Tibial nerve (tissue), 4 donors: ENCODE data around the gene LSM7. TPM values are rescaled to one million over a fixed set of nuclear protein-coding genes. Genes with fewer than 3 reads are reported as not detected.

Experiments
- DNase-seq, 2 donors: peaks; one replicate each; pipeline ENCODE4 v3.0.0-alpha.2; 2019; ENCODE audit warnings: low spot score in 2 of 2
- H3K27ac ChIP-seq, 4 donors: fragments of 200-600 bp; sonication (generic) in 3 of 4; one replicate each; pipeline ENCODE4 v1.5.1; 2017 to 2019; ENCODE audit warnings: mild to moderate bottlenecking in 1 of 4
- H3K27me3 ChIP-seq, 2 donors: fragments of 200-600 bp; sonication (generic) in 1 of 2; one replicate each; pipeline versions ENCODE4 v1.5.1 to v1.6.0; 2017 to 2019
- H3K36me3 ChIP-seq, 3 donors: fragments of 200-600 bp; sonication (generic); one replicate each; pipeline ENCODE4 v1.5.1; 2018 to 2019
- H3K4me1 ChIP-seq, 4 donors: fragments of 200-600 bp; sonication (generic) in 3 of 4; one replicate each; pipeline ENCODE4 v1.5.1; 2017 to 2019
- H3K4me3 ChIP-seq, 4 donors: fragments of 200-600 bp; sonication (generic) in 3 of 4; one replicate each; pipeline ENCODE4 v1.5.1; 2017 to 2019; ENCODE audit warnings: mild to moderate bottlenecking in 1 of 4, moderate library complexity in 1 of 4
- H3K9me3 ChIP-seq, 4 donors: fragments of 200-600 bp; sonication (generic) in 3 of 4; one replicate each; pipeline ENCODE4 v1.5.1; 2017 to 2019
- EP300 ChIP-seq, 2 donors: sonication (generic); formaldehyde crosslinking; IDR thresholded peaks; one replicate each; pipeline ENCODE4 v1.6.1; 2017; ENCODE audit warnings: antibody characterized with exemption in 2 of 2, mild to moderate bottlenecking in 1 of 2
- POLR2A ChIP-seq, 2 donors: fragments of 450-650 bp; IDR thresholded peaks; one replicate each; pipeline ENCODE4 v1.6.1; 2017; ENCODE audit warnings: antibody characterized with exemption in 2 of 2, mild to moderate bottlenecking in 2 of 2, moderate library complexity in 2 of 2
- WGBS, 2 donors: methylation state at CpG; one replicate each; pipeline ENCODE4 v1.1.5; 2018; 5-methylcytosine and 5-hydroxymethylcytosine counted together
- total RNA-seq, 4 donors: library from RNA; depleted of rRNA; stranded (reverse); fragments of >200 nt; gene quantifications; one replicate each; pipeline ENCODE4 v1.1.0, GENCODE V29; 2016
- TF ChIP-seq, protein P1 (sequence below), 5 experiments: fragments of 200-600 bp in 3 of 5; fragments of 450-650 bp in 2 of 5; sonication (generic) in 3 of 5; IDR thresholded peaks; one replicate each; pipeline ENCODE4 v1.5.1; 2016 to 2019; ENCODE audit warnings: antibody characterized with exemption in 5 of 5, mild to moderate bottlenecking in 3 of 5, moderate library complexity in 2 of 5

The LSM7 gene
- total RNA-seq, 4 donors from 2014 or later, result 54.1 to 167 (median 87.7) TPM

DNA sequence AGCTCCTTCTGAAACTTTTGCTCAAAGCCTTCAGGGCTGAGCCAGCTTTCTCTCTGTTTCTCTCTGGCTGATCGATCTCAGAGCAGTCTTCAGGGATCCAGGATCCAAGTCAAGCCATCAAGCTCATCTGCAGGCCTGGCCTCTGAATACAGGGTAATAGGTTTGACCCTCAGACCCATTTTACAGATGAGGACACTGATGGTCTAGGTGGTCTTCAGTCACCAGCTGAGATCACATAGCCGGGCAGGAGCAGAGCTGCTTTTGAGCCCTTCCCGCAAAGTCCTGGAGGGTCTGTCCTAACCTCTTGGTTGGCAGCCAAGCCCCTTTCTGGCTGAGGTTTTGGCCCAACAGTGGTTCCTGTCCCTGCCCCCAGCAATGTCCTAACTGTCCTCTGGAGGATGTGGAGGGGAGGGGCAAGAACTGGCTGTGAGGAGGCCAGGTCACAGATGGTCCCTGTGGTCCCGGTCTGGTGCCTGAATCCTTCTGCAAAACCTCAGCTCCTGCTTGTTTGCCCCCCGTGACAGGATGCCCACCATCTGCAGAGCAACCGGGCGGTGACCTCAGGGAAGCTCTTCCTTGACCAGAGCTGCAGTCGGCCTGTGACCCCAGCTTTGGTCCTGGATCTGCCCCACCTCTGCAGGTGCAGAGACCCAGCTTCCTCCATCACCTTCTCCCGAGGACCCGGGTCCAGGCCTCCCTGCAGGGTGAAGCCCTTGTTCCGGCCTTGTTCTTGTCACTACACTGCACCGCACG is 40.6 kb downstream of the LSM7 start:
- Histone ChIP-seq H3K27me3 (peaks cover 0 to 42% of the 10 kb centered on the region in 2 donors), H3K4me3 (no peak overlapping the region), H3K36me3 (no peaks in the 10 kb centered on the region), H3K27ac (no peak overlapping the region), H3K4me1 (peaks cover 0 to 30% (median 14%) of the 10 kb centered on the region in 4 donors), H3K9me3 (no peaks in the 10 kb centered on the region)
- no peak for DNase-seq
- 74 to 75% methylated on average over 13 of the region's 13 CpGs for WGBS, 2 donors
- TF ChIP-seq, protein P1, sequence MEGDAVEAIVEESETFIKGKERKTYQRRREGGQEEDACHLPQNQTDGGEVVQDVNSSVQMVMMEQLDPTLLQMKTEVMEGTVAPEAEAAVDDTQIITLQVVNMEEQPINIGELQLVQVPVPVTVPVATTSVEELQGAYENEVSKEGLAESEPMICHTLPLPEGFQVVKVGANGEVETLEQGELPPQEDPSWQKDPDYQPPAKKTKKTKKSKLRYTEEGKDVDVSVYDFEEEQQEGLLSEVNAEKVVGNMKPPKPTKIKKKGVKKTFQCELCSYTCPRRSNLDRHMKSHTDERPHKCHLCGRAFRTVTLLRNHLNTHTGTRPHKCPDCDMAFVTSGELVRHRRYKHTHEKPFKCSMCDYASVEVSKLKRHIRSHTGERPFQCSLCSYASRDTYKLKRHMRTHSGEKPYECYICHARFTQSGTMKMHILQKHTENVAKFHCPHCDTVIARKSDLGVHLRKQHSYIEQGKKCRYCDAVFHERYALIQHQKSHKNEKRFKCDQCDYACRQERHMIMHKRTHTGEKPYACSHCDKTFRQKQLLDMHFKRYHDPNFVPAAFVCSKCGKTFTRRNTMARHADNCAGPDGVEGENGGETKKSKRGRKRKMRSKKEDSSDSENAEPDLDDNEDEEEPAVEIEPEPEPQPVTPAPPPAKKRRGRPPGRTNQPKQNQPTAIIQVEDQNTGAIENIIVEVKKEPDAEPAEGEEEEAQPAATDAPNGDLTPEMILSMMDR (IDR thresholded peaks at IDR 0.05), result no peak
- TF ChIP-seq POLR2A (IDR thresholded peaks at IDR 0.05) (no peak), EP300 (IDR thresholded peaks at IDR 0.05) (no peak)

- TF ChIP-seq POLR2A (IDR thresholded peaks at IDR 0.05), result no peak
- TF ChIP-seq, protein P1 (IDR thresholded peaks at IDR 0.05), result no peak
- no peak for TF ChIP-seq EP300 (IDR thresholded peaks at IDR 0.05)
- no peak for DNase-seq
- WGBS, 2 donors, result 86 to 87% methylated on average over 18 to 20 of the region's 20 CpGs
- no peaks in the 10 kb centered on the region for H3K9me3 ChIP-seq
- H3K4me1 ChIP-seq, result peaks cover 0 to 39% (median 25%) of the 10 kb centered on the region in 4 donors
- no peaks in the 10 kb centered on the region for H3K36me3 ChIP-seq
- peaks cover 0 to 30% of the 10 kb centered on the region in 2 donors for H3K27me3 ChIP-seq
- H3K4me3 ChIP-seq, result no peak overlapping the region
- H3K27ac ChIP-seq, result no peak overlapping the region
Measured at GRCh38 chr19:2286402-2287140, 41.8 kb downstream of the LSM7 start.

GRCh38 chr19:2283835-2284507 is 44.4 kb downstream of the LSM7 start:
- peaks cover 0 to 6% of the 10 kb centered on the region in 2 donors for H3K27me3 ChIP-seq
- no peak for DNase-seq
- H3K4me1 ChIP-seq, result peaks cover 0 to 24% (median 13%) of the 10 kb centered on the region in 4 donors
- no peak overlapping the region for H3K4me3 ChIP-seq
- H3K27ac ChIP-seq, result no peak overlapping the region
- WGBS, 2 donors, result 94% methylated on average over 5 to 8 of the region's 8 CpGs
- TF ChIP-seq EP300 (IDR thresholded peaks at IDR 0.05) (no peak), POLR2A (IDR thresholded peaks at IDR 0.05) (no peak)
- TF ChIP-seq, protein P1 (IDR thresholded peaks at IDR 0.05), result no peak
- H3K36me3 ChIP-seq, result no peaks in the 10 kb centered on the region
- no peaks in the 10 kb centered on the region for H3K9me3 ChIP-seq

DNA sequence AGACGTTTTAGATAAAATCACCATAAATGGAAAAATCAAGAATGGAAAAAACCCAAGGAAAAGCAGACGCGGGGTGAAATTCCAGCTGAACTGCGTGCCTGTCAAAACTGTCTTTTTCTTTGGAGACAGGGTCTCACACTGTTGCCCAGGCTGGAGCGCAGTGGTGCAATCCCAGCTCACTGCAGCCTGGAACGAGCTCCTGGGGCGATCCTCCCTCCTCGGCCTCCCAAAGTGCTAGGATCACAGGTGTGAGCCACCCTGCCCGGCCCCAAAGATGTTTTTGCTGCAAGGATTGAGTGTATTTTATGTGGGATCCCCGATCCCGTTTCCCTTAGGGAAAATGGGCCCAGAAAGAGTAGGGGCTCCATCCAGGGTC is 45.5 kb downstream of the LSM7 start:
- H3K36me3 ChIP-seq, result no peaks in the 10 kb centered on the region
- H3K9me3 ChIP-seq, result no peaks in the 10 kb centered on the region
- H3K4me3 ChIP-seq, result peak overlapping the region in 1 of 4 donors; percentile 40
- TF ChIP-seq POLR2A (IDR thresholded peaks at IDR 0.05) (no peak), EP300 (IDR thresholded peaks at IDR 0.05) (no peak)
- TF ChIP-seq, protein P1 (IDR thresholded peaks at IDR 0.05), result no peak
- H3K27ac ChIP-seq, result no peak overlapping the region
- H3K27me3 ChIP-seq, result no peaks in the 10 kb centered on the region
- DNase-seq, result no peak
- WGBS, 2 donors, result 69 to 72% methylated on average over 11 of the region's 11 CpGs
- H3K4me1 ChIP-seq, result peaks cover 0 to 26% (median 13%) of the 10 kb centered on the region in 4 donors
